OCI-LY1 (cell line): ENCODE data around the gene UQCR11.

ENCODE experiments used
- H2AFZ ChIP-seq: fragments of 200-600 bp; sonication (generic), shearing (Covaris generic); 2 replicates; pipeline ENCODE4 v1.6.0; 2014; ENCODE audit warnings: antibody characterized with exemption, mild to moderate bottlenecking, low read length
- H3F3A ChIP-seq: fragments of 200-600 bp; sonication (generic), shearing (Covaris generic); 2 replicates; pipeline ENCODE4 v1.6.0; 2014; ENCODE audit warnings: mild to moderate bottlenecking, antibody characterized with exemption, low read length, moderate library complexity; ENCODE audit not compliant: insufficient read depth
- H3K27ac ChIP-seq: fragments of 200-600 bp; sonication (generic); 2 replicates; pipeline ENCODE4 v1.5.1; 2014; ENCODE audit warnings: low read length, mixed run types, mild to moderate bottlenecking, low read depth; ENCODE audit not compliant: poor library complexity, severe bottlenecking
- H3K27me3 ChIP-seq: fragments of 200-600 bp; sonication (generic); 2 replicates; pipeline ENCODE4 v1.6.0; 2014; ENCODE audit warnings: antibody characterized with exemption, mild to moderate bottlenecking, low read length, moderate library complexity; ENCODE audit not compliant: insufficient read depth
- H3K36me3 ChIP-seq: fragments of 200-600 bp; sonication (generic); 2 replicates; pipeline ENCODE4 v1.6.1; 2014; ENCODE audit warnings: mild to moderate bottlenecking, antibody characterized with exemption, low read length, moderate library complexity, mixed read lengths; ENCODE audit not compliant: insufficient read depth
- H3K4me1 ChIP-seq: fragments of 200-600 bp; sonication (generic); 2 replicates; pipeline ENCODE4 v1.5.1; 2014; ENCODE audit warnings: mild to moderate bottlenecking, low read length, moderate library complexity; ENCODE audit not compliant: insufficient read depth, severe bottlenecking
- H3K4me2 ChIP-seq: fragments of 200-600 bp; sonication (generic), shearing (Covaris generic); 2 replicates; pipeline ENCODE4 v1.6.1; 2014; ENCODE audit warnings: low read length
- H3K4me3 ChIP-seq: fragments of 200-600 bp; sonication (generic); 2 replicates; pipeline ENCODE4 v1.5.1; 2014; ENCODE audit warnings: low read length, low read depth, mild to moderate bottlenecking, mixed read lengths; ENCODE audit not compliant: poor library complexity, severe bottlenecking
- H3K79me2 ChIP-seq: fragments of 200-600 bp; shearing (Covaris generic); 2 replicates; pipeline ENCODE4 v1.6.1; 2016; ENCODE audit warnings: mixed run types, low read length, mixed read lengths; ENCODE audit not compliant: insufficient read depth
- H3K9ac ChIP-seq: fragments of 200-600 bp; sonication (generic), shearing (Covaris generic); 2 replicates; pipeline ENCODE4 v1.6.1; 2014; ENCODE audit warnings: mild to moderate bottlenecking, low read length, mixed read lengths
- H3K9me2 ChIP-seq: fragments of 200-600 bp; sonication (generic), shearing (Covaris generic); 2 replicates; pipeline ENCODE4 v1.6.1; 2014; ENCODE audit warnings: low read depth, mild to moderate bottlenecking, low read length, mixed read lengths
- H3K9me3 ChIP-seq: fragments of 200-600 bp; shearing (Covaris generic); 2 replicates; pipeline ENCODE4 v1.6.1; 2014; ENCODE audit warnings: low read length, mixed read lengths
- H4K20me1 ChIP-seq: fragments of 200-600 bp; sonication (generic), shearing (Covaris generic); 2 replicates; pipeline ENCODE4 v1.6.0; 2016; ENCODE audit warnings: mild to moderate bottlenecking, low read length; ENCODE audit not compliant: insufficient read depth
- EZH2 ChIP-seq: fragments of 200-600 bp; sonication (generic), shearing (Covaris generic); IDR thresholded peaks from 2 replicates; pipeline ENCODE4 v1.8.0; 2017; ENCODE audit warnings: borderline replicate concordance, mixed run types, mild to moderate bottlenecking, antibody characterized with exemption, low read length, moderate library complexity, mixed read lengths
- TF ChIP-seq, protein P1 (sequence below): fragments of 200-600 bp; sonication (generic), shearing (Covaris generic); IDR thresholded peaks from 2 replicates; pipeline ENCODE4 v1.5.1; 2017; ENCODE audit warnings: mild to moderate bottlenecking, antibody characterized with exemption, low read length, moderate library complexity, mixed read lengths

UQCR11 gene

DNA sequence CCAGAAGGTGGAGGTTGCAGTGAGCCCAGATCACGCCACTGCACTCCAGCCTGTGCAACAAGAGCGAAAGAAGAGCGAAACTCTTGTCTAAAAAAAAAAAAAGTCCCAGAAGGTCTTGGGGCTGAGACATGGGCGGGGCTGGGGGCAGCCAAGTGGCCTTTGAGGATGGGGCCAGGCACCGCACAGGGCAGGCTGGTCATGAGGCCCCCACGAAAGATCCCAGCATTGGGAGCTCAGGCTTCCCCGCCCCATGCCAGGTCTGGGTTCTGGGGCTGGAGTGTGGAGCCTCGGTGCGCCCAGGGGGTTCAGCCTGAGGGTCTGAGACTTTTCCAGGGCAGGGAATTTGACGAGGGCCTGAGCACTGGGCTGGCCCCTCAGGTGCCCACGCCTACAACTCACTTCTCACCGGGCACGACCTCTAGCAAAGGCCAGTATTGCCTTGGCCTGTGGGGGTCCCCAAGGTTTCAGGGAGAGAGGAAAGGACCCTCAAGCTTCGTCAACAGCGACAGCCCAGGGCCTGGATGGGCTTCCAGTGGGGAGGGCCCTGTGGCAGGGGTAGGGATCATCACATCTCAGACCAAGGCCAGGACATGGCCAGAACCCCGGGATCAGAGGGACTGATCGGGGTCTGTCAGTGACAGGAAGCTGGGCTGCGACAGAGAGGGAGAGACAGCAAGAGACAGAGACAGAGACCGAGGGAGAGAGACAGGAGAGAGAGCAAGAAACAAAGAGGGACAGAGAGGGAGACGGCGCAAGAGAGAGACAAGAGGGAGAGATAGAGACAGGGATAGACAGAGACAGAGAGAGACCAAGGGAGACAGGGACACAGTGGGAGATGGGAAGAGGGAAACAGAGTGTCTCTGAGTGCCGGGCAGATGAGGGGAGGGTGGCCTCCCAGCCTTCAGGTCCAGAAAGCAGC, 29.7 kb downstream of the UQCR11 start:
- Histone ChIP-seq H2AFZ (no peak overlapping the region), H3K4me2 (no peak overlapping the region), H3K79me2 (no peaks in the 10 kb centered on the region), H3K27me3 (no peaks in the 10 kb centered on the region), H3K36me3 (peaks cover 47% of the 10 kb centered on the region), H3F3A (no peaks in the 10 kb centered on the region), H3K9ac (no peak overlapping the region), H4K20me1 (no peaks in the 10 kb centered on the region), H3K9me2 (no peaks in the 10 kb centered on the region), H3K27ac (no peak overlapping the region), H3K9me3 (no peaks in the 10 kb centered on the region), H3K4me3 (no peak overlapping the region), H3K4me1 (no peaks in the 10 kb centered on the region)
- TF ChIP-seq, protein P1, sequence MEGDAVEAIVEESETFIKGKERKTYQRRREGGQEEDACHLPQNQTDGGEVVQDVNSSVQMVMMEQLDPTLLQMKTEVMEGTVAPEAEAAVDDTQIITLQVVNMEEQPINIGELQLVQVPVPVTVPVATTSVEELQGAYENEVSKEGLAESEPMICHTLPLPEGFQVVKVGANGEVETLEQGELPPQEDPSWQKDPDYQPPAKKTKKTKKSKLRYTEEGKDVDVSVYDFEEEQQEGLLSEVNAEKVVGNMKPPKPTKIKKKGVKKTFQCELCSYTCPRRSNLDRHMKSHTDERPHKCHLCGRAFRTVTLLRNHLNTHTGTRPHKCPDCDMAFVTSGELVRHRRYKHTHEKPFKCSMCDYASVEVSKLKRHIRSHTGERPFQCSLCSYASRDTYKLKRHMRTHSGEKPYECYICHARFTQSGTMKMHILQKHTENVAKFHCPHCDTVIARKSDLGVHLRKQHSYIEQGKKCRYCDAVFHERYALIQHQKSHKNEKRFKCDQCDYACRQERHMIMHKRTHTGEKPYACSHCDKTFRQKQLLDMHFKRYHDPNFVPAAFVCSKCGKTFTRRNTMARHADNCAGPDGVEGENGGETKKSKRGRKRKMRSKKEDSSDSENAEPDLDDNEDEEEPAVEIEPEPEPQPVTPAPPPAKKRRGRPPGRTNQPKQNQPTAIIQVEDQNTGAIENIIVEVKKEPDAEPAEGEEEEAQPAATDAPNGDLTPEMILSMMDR = no peak
- TF ChIP-seq EZH2 = no peak

DNA sequence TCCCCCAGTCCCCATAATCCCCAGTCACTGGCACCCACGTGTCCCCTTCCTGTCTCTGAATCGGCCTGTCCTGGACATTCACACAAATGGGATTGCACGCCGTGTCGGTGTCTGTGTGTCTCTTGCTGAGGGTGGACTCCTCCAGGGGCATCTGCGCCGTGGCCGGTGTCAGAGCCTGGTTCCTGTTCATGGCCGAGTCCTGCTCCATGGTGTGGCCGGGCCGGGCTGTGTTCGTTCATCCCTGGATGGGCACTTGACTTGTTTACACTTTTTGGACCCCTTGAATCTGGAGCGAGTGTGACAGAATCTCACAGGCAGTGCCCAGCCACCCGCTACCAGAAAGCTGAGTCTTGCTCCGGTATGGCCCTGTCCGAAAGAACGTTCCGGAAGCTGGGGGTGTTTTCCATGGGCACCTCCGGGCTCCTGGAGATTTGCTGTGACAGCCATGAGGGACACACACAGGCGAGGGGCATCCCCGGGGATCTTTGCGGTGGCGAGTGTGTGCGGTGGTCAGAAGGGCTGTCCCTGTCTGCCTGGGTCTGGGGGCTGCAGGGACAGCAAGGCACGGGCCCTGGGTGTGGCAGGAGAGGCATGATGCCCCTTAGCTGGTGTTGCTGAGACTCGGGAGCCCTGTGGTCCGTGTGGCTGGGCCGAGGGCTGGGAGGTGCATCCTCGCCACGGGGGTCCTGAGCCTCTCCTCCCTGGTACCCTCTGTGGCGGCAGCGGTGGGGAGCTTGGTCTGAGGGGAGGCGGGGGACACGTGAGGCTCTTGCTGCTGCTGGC, 30.7 kb downstream of the UQCR11 start:
- Histone ChIP-seq H3K9me3 (no peaks in the 10 kb centered on the region), H2AFZ (no peak overlapping the region), H3K4me1 (no peaks in the 10 kb centered on the region), H4K20me1 (no peaks in the 10 kb centered on the region), H3K9ac (no peak overlapping the region), H3K9me2 (no peaks in the 10 kb centered on the region), H3K36me3 (peaks cover 37% of the 10 kb centered on the region), H3K4me3 (no peak overlapping the region), H3K79me2 (no peaks in the 10 kb centered on the region), H3K27me3 (no peaks in the 10 kb centered on the region), H3F3A (no peaks in the 10 kb centered on the region), H3K27ac (no peak overlapping the region), H3K4me2 (no peak overlapping the region)
- TF ChIP-seq, protein P1 = no peak
- TF ChIP-seq EZH2 = no peak

DNA sequence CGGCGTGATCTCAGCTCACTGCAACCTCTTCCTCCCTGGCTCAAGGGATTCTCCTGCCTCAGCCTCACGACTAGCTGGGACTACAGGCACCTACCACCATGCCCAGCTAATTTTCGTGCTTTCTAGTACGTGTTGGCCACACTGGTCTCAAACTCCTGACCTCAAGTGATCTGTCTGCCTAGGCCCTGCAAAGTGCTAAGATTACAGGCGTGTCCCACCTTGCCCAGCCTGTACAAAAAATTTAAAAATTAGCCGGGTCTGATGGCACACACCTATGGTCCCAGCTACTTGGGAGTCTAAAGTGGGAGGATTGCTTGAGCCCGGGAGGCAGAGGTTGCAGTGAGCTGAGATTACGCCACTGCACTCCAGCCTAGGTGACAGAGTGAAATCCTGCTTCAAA, 32.5 kb downstream of the UQCR11 start:
- H3K4me1 ChIP-seq = peaks cover 4% of the 10 kb centered on the region
- peaks cover 21% of the 10 kb centered on the region for H3K36me3 ChIP-seq
- H4K20me1 ChIP-seq = no peaks in the 10 kb centered on the region
- H3K27ac ChIP-seq = no peak overlapping the region
- H3F3A ChIP-seq = no peaks in the 10 kb centered on the region
- no peak overlapping the region for H2AFZ ChIP-seq
- H3K9me2 ChIP-seq = no peaks in the 10 kb centered on the region
- TF ChIP-seq, protein P1 = no peak
- no peak for TF ChIP-seq EZH2
- H3K27me3 ChIP-seq = no peaks in the 10 kb centered on the region
- H3K4me3 ChIP-seq = no peak overlapping the region
- H3K4me2 ChIP-seq = no peak overlapping the region
- H3K9me3 ChIP-seq = no peaks in the 10 kb centered on the region
- H3K9ac ChIP-seq = no peak overlapping the region
- no peaks in the 10 kb centered on the region for H3K79me2 ChIP-seq
